Kidney capillary endothelial cell (primary cell): ENCODE measurements around the gene TNNI3.
"Not testable (repeated sequence)": the region's sequence is repeated elsewhere in the genome, so short reads cannot be mapped to it uniquely, and the experiment has no call there.

ENCODE experiments used
- DNase-seq: peaks from one replicate; pipeline ENCODE4 v3.0.0-alpha.2; 2018; ENCODE audit warnings: low spot score

TNNI3 gene

GRCh38 chr19:55173186-55173713 lies 15.7 kb upstream of the TNNI3 start:
- no peak for DNase-seq

GRCh38 chr19:55172741-55173140 lies 15.2 kb upstream of the TNNI3 start:
- DNase-seq, result no peak

- DNase-seq, result not testable (repeated sequence)
Measured at GRCh38 chr19:55172318-55172717, 14.8 kb upstream of the TNNI3 start.

- DNase-seq, result no peak
Measured at GRCh38 chr19:55171440-55171839, 13.9 kb upstream of the TNNI3 start.

GRCh38 chr19:55169136-55169535 lies 11.6 kb upstream of the TNNI3 start:
- no peak for DNase-seq

GRCh38 chr19:55166530-55167268 lies 9.2 kb upstream of the TNNI3 start, which contains the start of gene DNAAF3:
Gene DNAAF3, minus strand, starts transcription at chr19:55166613. Its CDS starts 200 bp downstream, at chr19:55166413.
- DNase-seq, result peak; percentile 98

GRCh38 chr19:55165952-55166529 lies 8.5 kb upstream of the TNNI3 start:
- DNase-seq, result peak; percentile 63

- DNase-seq, result no peak
Measured at GRCh38 chr19:55161571-55162322, 4.2 kb upstream of the TNNI3 start.

GRCh38 chr19:55160986-55161365 lies 3.4 kb upstream of the TNNI3 start:
- DNase-seq, result no peak

GRCh38 chr19:55160128-55160985 lies 2.8 kb upstream of the TNNI3 start:
- DNase-seq, result peak; percentile 86

GRCh38 chr19:55158848-55159749 lies 1.6 kb upstream of the TNNI3 start:
- no peak for DNase-seq

- DNase-seq, result no peak
Measured at GRCh38 chr19:55158423-55158822, 891 bp upstream of the TNNI3 start.

GRCh38 chr19:55156202-55157063 lies 1.1 kb downstream of the TNNI3 start:
- DNase-seq, result peak; percentile 47

GRCh38 chr19:55155784-55156183 lies 1.7 kb downstream of the TNNI3 start:
- DNase-seq, result not testable (repeated sequence)

GRCh38 chr19:55153652-55154264 lies 3.8 kb downstream of the TNNI3 start:
- DNase-seq, result no peak

GRCh38 chr19:55152017-55152416 lies 5.5 kb downstream of the TNNI3 start:
- no peak for DNase-seq

GRCh38 chr19:55149078-55150003 lies 8.2 kb downstream of the TNNI3 start, which contains the start of gene TNNT1:
Gene TNNT1, minus strand, starts transcription at chr19:55149206. Its CDS starts 2,049 bp downstream, at chr19:55147157.
- DNase-seq, result no peak
